Measurements from ENCODE around the gene CCSAP. TPM values are rescaled to one million over a fixed set of nuclear protein-coding genes. Genes with fewer than 3 reads are reported as not detected.

Gene CCSAP, protein sequence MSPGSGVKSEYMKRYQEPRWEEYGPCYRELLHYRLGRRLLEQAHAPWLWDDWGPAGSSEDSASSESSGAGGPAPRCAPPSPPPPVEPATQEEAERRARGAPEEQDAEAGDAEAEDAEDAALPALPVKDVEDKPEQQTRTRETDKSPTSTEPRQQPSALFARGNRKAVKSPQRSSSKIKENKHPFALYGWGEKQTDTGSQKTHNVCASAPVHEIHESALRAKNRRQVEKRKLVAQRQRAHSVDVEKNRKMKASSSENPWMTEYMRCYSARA
- 10 to 100 TPM; 13.1 to 18.3 TPM for total RNA-seq

GRCh38 chr1:229342656-229343569, at the start of gene CCSAP:
TSS of gene CCSAP (minus strand) at chr1:229343047. CDS start at chr1:229342465, 582 bp downstream.

Small RNA genes within 50 kb of the gene (small RNA-seq; reads per million reads assigned to genes)
- gene RNU6-180P: 0.09 to 0.23 reads per million in 2 donors

Other genes with a start within 250 kb of the CCSAP start
- 10 to 100 TPM; 11.4 to 11.7 TPM for gene RAB4A, start 71.9 kb downstream of the CCSAP start, total RNA-seq
- not detected for gene ACTA1, start 91.0 kb upstream of the CCSAP start, total RNA-seq
- gene NUP133, start 165.3 kb upstream of the CCSAP start, total RNA-seq: 10 to 100 TPM; 30.6 TPM
- 1 to 10 TPM; 8.3 to 9.3 TPM for gene ABCB10, start 215.7 kb upstream of the CCSAP start, total RNA-seq